GM18867 (cell line): ENCODE results near the gene PDE6A.
A peak's percentile ranks its signal among the peaks of the same experiment; 100 is the strongest.
"Not testable (repeated sequence)": the region's sequence is repeated elsewhere in the genome, so short reads cannot be mapped to it uniquely, and the experiment has no call there.

Experiments
- ATAC-seq: cut with Tn5 transposase; IDR thresholded peaks from one replicate; pipeline ENCODE4 v1.9.1; 2021; ENCODE audit warnings: mild to moderate bottlenecking, moderate library complexity; ENCODE audit not compliant: unreplicated experiment

Gene PDE6A

DNA sequence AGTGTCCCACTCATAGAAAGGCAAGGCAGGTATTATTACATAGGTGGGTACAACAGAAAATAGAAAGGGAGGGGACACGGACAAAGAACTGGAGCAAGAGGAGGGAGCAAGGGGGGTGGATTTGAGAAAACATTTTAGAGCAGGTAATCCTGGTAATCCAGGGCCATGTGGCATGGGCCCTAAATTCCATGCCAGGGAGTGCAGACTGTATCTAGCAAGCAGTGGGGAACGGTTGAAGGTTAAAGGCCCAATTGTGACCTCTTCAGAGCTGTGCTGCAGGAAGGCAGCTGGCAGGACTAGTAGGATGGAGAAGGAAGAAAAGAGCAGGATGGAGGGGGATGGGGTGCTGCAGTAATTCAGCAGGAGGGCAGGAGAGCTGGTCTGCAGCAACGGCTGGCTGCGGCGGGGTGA lies 75.2 kb downstream of the PDE6A start:
- no peak for ATAC-seq

GRCh38 chr5:149865746-149866145 lies 78.8 kb downstream of the PDE6A start:
- no peak for ATAC-seq

- ATAC-seq: no peak
Observed at GRCh38 chr5:149863830-149864229, 80.8 kb downstream of the PDE6A start.

GRCh38 chr5:149863176-149863575 lies 81.4 kb downstream of the PDE6A start:
- ATAC-seq: no peak

- ATAC-seq: peak; percentile 76
Observed at GRCh38 chr5:149860801-149861322, 83.7 kb downstream of the PDE6A start.

DNA sequence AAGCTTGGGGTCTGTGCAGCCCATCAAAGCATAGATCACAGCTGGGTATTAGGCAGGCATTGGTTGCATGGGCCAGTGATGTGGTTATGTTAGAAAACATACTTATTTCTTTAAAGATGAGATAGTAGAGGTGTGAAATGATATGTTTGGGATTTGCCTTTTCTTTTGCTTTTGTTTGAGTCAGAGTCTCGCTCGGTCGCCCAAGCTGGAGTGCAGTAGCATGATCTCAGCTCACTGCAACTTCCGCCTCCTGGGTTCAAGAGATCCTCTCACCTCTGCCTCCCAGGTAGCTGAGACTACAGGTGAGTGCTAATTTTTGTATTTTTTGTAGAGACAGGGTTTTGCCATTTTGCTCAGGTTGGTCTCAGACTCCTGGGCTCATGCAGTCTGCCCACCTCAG lies 84.8 kb downstream of the PDE6A start:
- ATAC-seq: no peak

DNA sequence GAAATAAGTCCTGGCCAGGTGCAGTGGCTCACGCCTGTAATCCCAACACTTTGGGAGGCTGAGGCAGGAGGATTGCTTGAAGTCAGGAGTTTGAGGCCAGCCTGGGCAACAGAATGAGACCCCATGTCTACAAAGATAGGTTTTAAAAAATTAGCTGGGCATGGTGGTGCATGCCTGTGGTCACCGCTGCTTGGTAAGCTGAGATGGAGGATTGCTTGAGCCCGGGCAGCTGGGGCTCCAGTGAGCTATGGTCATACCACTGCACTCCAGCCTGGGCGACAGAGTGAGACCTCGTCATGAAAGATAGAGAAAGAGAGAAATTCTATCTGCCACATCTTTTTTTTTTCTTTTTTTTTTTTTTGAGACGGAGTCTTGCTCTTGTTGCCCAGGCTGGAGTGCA lies 86.1 kb downstream of the PDE6A start:
- ATAC-seq: not testable (repeated sequence)

DNA sequence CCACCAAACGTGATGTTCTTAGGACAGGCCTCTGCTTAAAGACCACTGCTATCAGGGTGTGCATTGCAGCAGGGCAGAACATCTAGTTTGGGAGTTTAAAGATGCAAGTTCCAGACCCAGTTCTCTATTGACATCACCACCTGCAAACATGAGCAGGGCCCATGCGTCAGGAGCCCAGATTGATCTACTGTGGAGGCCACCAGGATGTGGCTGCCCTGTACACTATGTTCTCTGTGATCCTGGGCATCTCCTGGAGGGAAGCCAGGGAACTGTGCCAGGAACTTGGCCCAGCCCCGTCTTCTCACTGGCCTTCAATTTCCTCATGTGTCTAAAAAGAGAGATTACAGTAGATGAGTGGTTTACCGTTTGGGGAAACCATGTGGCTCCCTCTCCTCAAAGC lies 87.1 kb downstream of the PDE6A start:
- ATAC-seq: no peak

DNA sequence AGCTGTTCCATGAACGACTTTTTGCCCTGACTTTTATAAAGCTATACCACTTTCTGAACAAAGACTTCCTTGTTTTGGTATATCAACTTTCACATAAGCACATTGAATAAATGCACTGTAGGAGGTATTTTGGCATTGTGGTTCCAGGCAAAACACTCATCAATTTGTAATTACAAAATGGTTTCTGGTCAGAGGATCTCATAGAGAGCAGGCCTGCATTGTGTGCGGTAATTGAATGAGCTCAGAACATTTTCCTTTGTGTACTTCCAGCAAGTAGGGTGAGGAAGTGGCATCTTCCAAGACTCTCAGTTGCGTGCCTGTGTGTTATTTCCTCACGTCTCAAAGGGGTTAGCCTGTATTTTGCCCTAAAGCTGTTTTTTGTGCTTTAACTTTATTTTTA lies 89.2 kb downstream of the PDE6A start:
- ATAC-seq: no peak

DNA sequence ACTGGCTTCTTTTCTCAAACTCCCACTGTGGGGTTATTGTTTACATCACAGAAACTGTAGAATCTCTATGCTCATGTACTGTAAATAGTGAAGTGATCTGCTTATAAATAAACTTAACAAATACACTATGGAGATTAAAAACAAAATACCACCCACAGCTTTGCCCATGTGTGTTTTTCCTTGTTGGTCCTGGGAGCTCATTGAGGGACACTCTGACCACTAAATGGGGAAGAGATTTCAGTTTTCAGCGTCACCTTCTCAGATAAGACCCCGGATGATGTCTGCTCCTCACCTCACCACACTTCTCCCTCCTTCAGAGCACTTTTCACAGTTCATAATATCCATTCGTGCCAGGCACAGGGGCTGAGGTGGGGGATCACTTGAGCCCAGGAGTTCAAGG lies 89.7 kb downstream of the PDE6A start:
- no peak for ATAC-seq

DNA sequence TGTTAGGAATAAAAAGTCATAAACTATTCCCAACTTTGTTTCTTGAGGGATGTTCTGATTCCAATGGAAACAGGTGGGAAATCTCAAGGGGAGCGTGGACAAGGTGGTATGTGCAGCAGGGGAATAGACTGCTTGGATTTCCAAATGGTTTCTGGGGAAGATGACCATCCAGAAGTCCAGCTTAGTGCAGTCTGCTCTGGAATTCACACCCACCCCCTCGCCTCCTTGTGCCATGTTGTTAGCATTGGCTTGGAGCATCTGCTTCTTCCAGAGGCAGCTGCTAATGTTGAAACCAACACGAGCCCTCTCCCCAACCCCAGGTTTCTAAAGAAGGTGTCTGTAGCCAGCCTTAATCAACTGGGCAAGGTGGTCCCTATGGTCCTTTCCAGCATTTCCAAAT lies 90.9 kb downstream of the PDE6A start:
- ATAC-seq: no peak

GRCh38 chr5:149853331-149853648 lies 91.3 kb downstream of the PDE6A start:
- peak; percentile 11 for ATAC-seq

- ATAC-seq: peak; percentile 70
Observed at GRCh38 chr5:149852641-149853330, 91.8 kb downstream of the PDE6A start.

GRCh38 chr5:149851211-149851610 lies 93.4 kb downstream of the PDE6A start:
- ATAC-seq: no peak

GRCh38 chr5:149849966-149850910 lies 94.4 kb downstream of the PDE6A start:
- ATAC-seq: no peak

DNA sequence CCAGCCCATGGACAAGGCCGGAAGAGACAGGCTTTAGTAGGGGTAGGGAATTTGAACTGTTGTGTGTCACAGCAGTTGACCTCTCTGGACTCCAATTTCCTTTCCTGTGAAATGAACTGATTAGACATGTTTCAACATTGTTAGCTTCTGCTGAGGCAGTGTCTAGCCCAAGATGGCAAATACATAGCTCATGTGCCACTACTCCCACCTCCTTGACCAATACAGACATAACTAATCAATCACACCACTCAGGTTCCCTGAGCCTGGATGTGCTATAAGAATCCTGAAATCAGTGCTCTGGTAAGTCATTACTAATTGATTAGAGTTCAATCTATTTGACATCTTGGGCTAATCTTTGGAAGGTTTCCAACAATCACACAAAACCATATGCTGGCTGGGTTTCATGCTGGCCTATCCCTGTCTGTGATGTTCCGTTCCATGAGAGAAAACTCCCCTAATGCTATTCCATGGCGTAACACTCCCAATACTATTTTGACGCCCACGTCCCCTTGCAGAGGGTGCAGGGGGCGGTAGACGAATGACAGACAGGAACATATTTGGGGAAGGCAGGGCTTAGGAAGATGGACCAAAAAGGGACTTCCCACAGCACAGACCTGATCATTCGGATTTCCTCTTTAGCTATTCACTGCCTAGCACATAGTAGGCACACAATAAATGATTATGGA lies 95.2 kb downstream of the PDE6A start:
- ATAC-seq: no peak

DNA sequence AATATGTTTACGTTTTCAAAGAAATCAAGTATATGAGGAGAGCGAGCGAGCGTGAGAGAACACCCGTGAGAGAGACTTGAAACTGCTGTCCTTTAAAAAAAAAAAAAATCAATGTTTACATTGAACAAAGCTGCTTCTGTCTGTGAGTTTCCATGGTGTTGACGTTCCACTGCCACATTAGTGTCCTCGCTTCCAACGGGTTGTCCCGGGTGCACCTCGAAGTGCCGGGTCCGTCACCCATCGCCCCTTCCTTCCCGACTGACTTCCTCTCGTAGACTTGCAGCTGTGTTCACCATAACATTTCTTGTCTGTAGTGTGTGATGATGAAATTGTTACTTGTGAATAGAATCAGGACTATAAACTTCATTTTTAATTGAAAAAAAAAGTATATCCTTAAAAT lies 97.0 kb downstream of the PDE6A start:
- no peak for ATAC-seq

- no peak for ATAC-seq
Observed at GRCh38 chr5:149846021-149846420, 98.6 kb downstream of the PDE6A start.

DNA sequence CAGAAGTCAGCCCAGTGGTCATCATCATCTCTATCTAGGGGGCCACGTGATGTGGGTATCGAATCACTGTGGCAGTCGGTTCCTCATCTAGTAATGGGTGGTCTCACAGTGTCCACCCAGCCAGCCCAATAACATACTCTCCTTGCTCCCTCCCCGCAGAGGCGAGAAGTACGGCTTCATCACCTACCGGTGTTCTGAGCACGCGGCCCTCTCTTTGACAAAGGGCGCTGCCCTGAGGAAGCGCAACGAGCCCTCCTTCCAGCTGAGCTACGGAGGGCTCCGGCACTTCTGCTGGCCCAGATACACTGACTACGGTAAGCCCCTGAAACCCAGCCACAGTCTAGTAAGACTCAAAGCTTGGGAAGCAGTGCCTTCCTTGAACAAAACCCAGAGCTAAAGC lies 99.0 kb downstream of the PDE6A start:
- ATAC-seq: no peak

GRCh38 chr5:149841851-149842793 lies 102.5 kb downstream of the PDE6A start:
- ATAC-seq: no peak
